ENCODE measurements around the gene EIF4E3.

DNA sequence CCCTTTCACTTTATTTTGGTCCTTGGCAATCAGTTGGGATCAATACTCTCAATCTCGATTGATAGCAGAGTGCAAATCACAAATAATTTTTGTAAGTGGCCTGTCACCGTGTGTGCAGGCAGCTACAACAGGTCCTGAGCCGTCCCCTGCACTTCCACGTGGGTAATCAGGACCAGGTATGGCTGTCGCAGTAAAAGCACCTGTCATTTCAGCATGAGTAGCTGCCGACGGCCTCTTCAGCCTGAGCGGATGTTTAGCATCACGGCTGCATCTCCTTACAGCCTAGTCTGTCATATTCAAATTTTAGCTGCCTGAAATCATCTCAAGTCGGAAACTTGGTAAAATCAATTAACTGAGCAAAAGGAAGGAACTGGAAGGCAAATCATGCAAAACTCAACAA is 88.7 kb downstream of the EIF4E3 start:
- TF ChIP-seq, protein P1, sequence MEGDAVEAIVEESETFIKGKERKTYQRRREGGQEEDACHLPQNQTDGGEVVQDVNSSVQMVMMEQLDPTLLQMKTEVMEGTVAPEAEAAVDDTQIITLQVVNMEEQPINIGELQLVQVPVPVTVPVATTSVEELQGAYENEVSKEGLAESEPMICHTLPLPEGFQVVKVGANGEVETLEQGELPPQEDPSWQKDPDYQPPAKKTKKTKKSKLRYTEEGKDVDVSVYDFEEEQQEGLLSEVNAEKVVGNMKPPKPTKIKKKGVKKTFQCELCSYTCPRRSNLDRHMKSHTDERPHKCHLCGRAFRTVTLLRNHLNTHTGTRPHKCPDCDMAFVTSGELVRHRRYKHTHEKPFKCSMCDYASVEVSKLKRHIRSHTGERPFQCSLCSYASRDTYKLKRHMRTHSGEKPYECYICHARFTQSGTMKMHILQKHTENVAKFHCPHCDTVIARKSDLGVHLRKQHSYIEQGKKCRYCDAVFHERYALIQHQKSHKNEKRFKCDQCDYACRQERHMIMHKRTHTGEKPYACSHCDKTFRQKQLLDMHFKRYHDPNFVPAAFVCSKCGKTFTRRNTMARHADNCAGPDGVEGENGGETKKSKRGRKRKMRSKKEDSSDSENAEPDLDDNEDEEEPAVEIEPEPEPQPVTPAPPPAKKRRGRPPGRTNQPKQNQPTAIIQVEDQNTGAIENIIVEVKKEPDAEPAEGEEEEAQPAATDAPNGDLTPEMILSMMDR (IDR thresholded peaks at IDR 0.05; ENCODE audit: insufficient read depth, low read depth, low read length) = no peak
- TF ChIP-seq EZH2 (IDR thresholded peaks at IDR 0.05; ENCODE audit: insufficient read depth, low read length) = no peak

All from astrocyte (in vitro differentiated cells and primary cell).